Activated CD4-positive, CD25-positive, alpha-beta regulatory T cell treated with anti-CD3 and anti-CD28 coated beads, Interleukin-2, amount 50 U/mL, for 72 hours (primary cell): ENCODE measurements around the gene SCARB1.
"Not testable (repeated sequence)": the region's sequence is repeated elsewhere in the genome, so short reads cannot be mapped to it uniquely, and the experiment has no call there.

ENCODE experiments used
- DNase-seq: peaks from one replicate; pipeline ENCODE4 v3.0.0; 2021

The SCARB1 gene

DNA sequence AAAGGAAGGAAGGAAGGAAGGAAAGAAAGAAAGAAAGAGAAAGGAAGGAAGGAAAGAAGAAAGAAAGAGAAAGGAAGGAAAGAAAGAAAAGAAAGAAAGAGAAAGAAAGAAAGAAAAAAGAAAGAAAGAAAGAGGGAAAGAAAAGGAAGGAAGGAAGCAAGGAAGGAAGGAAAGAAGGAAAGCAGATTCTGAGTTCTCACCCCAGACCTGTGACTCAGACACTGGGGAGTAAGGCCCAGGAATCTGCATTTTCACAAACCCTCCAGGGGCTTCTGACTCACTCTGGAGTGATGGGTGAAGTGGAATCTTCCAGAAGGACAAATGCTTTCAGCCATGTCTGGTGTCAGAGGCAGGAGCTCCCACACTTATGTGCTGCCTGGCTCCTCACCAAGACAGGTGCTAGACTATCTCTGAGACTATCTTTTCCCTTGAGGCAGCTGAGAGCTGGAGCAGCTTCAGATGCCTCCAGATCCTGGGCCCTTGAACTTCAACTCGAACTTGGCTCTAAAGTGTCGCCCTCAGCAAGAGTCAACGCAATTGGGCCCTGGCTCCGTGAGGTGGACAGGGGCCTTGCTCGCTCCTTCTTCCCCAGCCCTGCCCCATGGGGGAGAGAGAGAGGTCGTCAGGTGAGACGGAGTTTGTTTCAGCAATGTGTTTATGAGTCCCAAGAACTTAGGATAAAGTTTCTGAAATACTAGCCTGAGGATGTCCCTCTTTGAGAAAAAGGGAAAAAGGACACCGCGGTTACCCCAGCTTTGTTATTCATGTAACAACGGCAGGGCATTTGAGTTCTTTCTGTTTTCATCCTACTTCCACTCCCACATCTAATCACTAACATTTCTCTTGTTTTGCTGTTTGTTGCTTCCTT lies 19.8 kb upstream of the SCARB1 start:
- DNase-seq, result no peak

DNA sequence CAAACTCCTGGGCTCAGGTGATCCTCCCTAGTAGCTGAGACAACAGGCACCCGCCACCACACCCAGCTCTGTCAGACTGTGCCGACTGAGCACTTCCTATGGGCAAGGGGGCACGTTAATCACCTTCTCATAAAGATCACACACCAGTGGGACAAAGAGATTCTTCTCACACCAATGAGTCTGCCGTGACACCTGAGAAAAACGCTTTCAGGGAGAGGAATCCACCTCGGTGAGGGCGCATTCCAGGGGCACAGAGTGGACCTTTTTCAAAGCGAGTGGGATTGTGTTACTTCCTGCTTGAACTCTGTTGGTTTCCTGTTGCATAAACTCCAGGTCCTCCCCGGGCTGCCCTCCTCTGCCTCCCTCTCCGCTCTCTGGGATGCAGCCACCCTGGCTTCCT lies 17.5 kb upstream of the SCARB1 start:
- no peak for DNase-seq

DNA sequence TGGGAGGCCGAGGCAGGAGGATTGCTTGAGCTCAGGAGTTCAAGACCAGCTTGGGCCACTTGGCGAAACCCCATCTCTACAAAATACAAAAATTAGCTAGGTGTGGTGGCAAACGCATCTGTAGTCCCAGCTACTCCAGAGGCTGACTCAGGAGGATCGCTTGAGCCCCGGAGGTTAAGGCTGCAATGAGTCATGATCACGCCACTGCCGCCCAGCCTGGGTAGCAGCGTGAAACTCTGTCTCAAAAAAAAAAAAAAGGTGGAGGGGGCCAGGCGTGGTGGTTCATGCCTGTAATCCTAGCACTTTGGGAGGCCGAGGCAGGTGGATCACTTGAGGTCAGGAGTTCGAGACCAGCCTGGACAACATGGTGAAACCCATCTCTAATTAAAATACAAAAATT lies 16.7 kb upstream of the SCARB1 start:
- DNase-seq, result not testable (repeated sequence)

DNA sequence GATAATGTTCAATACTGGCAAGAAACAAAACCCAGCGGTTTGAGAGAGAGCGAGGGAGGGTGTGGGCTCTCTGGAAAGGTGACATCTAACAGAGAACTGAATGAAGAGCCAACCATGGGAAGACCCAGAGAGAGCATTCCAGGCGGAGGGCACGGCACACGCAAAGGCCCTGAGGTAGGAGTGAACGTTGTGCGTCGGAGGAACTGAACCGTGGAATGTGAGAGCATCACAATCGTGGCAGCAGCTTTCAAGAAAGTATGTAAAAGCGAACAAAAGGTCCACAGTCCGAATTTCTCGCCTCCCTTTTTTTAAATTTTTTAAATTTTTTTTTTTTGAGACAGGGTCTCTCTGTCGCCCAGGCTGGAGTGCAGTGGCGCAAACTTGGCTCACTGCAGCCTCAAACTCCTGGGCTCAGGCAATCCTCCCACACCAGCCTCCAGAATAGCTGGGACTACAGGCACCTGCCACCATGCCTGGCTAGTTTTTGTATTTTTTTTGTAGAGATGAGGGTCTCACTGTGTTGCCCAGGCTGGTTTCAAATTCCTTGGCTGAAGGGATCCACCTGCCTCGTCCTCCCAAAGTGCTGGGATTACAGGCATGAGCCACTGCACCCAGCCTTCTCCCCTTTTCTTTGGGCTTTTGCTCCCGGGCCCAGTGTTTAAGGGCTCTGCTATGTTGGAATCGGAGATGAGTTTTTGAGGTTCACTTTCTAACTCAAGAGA lies 15.3 kb upstream of the SCARB1 start:
- no peak for DNase-seq

DNA sequence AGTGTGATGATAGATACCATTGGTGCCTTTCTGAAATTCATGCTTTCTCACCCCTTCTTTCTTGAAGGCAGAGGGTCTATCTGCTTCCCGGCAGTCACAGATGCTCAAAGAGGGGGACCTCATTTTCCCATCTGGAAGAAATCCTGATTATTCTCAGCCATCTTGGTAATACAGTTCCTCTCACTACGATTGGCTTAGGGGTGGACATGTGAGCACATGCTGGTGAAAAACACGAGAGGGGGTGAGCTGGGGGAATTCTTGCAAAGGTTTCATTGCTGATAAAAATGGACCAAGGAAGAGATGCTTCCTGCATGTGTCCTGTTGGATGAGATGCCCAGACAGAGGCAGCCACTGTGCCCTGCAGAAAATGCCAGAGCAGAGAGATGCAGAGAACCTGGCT lies 13.8 kb upstream of the SCARB1 start:
- no peak for DNase-seq

DNA sequence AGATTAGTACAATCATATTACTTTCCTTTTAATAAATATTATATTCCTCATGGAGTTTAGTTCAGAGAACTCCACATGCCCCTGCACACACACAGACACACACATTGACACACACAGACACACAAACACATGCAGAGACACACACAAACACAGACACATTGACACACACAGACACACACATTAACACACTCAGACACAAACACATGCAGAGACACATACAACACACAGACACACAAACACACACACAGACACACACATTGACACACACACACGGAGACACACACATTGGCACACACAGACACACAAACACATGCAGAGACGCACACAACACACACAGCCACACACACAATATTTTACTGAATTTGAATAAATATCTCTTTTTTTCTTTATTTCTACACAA lies 12.5 kb upstream of the SCARB1 start:
- no peak for DNase-seq

DNA sequence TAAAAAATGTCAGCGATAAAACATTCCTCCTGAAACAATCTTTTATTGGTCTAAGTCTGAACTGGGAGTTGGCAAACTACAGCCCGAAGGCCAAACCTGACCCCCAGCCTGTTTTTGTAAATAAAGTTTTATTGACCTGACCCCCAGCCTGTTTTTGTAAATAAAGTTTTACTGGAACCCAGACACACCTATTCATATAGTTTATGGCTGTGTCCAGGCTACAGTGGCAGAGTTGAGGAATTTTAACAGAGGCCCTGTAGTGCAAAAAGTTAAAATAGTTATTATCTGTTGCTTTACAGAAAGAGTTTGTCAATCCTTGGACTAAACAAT lies 12.1 kb upstream of the SCARB1 start:
- DNase-seq, result no peak

DNA sequence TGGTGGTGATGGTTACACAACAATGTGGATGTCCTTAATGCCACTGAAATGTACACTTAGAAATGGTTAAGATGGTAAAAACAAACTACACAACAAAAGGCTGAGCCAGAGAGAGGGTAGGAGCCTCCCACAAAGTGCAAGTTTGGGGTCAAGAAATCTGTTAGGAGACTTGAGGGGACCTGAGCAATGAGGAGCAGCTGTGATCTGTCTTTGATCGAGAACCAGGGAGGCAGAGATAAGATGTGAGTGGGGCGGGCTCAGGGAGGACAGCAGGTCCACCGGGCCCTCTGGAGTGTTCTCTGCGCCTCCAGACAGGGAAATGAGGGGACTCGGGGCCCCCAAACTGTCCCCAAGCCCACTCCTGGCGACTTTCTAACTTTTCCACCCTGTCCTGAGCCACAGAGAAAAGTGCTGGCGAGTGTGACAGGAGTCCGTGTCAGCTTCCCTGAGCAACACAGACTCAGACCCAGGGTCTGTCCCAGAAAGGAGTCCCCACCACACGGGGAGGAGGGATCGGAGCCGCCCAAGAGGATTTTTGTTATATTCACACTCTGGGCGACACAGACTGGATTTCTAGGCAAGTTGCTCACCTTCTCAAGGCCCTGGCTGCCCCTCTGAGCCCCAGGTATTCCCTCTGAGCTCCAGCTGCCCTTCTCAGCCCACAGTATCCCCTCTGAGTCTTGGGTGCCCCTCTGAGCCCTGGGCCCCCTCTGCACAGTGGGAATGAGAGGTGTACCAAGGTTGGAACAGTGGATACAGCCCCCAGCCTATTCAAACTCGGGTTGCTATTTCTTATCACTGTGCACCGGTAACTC lies 11.5 kb upstream of the SCARB1 start:
- no peak for DNase-seq

DNA sequence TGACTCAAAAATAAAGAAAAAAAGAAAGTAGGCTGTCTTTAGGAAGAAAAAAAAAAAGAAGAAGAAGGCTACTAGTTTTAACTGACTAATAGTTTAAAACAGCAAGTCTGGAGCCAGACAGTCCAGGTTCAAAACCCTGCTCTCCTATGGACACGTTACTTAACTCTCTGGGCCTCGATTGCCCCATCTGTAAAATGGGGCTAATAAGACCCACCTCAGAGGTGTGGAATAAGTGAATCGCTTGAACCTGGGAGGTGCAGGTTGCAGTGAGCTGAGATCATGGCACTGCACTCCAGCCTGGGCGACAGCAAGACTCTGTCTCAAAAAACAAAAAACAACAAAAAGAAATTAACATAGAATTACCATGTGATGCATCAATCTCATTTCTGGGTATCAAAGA lies 10.5 kb upstream of the SCARB1 start:
- no peak for DNase-seq

DNA sequence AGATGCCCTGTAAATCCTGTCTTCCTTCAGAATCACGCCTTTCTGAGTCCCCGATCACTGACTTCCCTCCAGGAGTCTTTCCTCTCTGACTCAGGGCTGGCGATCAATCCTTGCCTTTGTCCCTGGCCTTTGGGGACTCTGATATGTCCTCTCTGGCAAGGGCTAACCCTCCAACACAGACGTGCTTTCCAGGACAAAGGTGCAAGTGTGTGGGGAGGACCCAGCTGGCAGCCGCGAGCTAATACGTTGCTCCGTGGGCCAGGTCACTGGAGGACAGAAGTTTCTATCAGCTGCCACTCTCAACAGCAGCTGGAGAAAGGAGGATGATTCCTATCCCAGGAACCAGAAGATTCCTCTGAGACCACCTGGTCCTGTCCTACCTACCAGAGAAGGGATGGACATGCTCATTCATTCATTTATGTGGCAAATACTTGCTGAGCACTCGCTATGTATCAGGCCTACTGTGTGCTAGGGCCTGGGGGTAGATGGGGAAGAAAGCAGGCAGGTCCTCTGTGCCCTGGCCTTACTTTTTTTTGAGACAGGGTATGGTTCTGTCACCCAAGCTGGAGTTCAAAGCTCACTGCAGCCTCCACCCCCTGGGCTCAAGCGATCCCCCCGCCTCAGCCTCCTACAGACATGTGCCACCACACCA lies 8.5 kb upstream of the SCARB1 start:
- no peak for DNase-seq

DNA sequence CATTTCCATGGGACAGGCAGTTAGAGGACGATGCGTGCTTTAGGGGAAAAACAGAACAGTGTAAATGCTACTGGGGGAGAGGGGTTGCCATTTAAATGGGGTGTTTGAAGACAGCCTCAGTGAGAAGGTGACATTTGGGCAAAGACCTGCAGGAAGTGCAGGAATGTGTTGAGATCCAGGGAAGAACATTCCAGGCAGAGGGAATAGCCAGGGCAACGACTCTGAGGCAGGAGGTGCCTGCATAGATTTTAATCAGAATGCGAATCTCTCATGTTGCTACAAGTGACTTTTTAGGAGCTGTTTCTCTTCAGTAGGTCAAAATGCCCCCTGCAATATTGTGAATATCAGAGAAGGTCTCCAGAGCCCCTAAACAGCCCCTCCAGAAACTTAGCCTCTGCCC lies 7.6 kb upstream of the SCARB1 start:
- DNase-seq, result no peak

DNA sequence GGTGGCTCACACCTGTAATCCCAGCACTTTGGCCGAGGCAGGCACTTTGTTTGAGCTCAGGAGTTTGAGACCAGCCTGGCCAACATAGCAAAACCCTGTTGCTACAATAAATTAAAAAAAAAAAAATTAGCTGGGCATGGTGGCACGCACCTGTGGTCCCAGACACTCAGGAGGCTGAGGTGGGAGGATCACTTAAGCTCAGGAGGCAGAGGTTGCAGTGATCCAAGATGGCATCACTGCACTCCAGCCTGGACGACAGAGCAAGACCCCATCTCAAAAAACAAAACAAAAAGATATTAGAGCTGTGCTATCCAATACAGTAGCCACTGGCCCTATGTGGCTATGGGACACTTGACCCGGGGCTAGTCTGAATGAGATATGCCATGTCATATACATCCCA lies 6.9 kb upstream of the SCARB1 start:
- DNase-seq, result no peak

DNA sequence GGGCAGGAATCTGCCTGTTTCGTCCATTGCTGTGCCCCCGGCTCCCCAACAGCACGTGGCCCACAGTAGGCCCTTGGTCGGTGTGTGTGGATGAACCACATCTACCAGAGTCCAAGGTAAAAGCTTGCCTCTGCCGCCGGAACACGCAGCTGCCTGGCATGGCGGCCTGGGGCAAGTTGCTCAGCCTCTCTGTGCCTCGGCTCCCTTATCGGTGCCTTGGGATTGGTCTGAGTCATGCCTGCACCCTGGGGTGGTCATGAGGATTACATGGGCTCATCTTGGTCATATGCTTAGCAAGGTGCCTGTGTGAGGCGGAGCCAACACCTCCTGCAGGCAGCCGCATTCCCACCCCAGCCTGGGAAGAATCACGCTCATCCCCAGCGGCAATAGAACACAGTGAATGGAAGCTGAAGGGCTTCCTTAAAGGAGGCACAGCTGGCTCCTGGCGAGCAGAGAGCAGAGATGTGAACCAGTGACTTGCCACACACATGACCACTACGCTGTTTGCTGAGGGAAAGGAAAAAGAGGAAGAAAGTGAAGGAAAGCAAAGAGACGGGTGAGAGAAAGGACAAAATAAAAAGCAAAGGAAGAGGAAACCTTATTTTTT lies 5.5 kb upstream of the SCARB1 start:
- no peak for DNase-seq

DNA sequence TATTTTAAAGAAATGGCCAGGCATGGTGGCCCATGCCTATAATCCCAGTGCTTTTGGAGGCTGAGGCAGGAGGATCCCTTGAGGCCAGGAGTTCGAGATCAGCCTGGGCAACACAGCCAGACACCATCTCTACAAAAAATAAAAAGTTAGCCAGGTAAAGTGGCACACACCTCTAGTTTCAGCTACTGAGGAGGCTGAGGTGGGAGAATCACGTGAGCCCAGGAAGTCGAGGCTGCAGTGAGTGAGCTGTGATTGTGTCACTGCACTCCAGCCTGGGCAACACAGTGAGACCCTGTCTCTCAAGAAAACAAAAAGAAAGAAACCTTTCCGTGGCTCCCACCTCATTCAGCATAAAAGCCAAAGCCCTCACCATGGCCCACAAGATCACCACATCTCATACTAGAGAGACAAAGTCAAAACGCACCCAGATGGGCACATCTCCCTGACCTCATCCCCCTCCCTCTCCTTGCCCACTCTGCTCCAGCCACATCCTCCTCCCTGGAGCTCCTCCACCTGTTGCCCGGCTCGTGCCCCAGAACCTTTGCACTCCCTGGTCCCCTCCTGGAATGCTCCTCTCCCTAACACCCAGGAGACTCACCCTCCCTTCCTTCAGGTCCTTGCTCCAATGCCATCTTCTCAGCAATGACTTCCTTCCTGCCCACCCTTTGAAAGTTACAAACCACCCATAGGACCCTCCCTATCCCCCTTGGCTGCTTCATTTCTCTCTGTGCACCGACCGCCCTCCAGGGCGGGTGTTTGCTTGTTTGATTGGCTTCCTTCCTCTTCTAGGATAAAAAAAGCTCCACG lies 4.8 kb upstream of the SCARB1 start:
- no peak for DNase-seq

DNA sequence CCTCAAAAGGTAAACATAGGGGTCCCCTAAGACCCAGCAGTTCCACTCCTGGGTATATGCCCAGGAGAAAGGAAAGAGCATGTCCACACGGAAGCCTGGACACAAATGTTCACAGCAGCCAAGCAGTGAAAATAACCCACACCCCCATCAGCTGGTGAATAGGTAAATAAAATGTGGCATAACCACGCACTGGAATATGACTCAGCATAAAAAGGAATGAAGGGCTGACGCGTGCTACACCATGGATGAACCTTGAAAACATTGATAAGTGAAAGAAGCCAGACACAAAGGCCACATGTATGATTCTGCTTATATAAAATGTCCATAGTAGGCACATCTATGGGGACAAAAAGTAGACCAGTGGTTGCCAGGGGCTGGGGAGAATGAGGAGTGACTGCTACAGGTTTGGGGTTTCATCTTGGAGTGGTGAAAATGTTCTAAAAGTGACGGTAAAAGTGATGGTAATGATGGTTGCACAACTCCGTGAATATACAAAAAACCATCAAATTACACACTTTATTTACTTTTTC lies 3.8 kb upstream of the SCARB1 start:
- DNase-seq, result no peak

DNA sequence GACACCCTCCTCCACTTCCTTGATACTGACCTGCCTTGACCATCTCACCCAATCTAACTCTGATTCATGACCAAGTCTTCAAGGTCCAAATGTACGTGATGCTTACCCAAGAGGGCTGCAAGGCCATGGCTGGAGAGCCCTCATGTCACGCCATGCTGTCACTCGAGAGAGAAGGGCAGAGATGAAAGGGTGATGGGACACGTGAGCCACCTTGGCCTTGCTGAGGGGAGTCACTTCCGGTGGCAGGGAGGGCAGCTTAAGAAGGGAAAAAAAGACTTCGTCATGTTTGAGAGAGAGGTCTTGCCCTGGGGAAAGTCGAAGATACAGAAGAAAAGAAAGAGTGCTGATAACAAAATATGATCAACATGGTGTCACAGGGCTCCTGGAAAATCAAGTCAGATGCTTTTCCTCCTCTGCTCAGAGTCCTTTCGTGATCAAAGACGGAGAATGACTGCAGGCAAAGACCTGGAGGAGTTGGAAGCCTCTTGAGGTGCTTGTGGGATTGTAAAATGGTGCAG lies 3.3 kb upstream of the SCARB1 start:
- no peak for DNase-seq

DNA sequence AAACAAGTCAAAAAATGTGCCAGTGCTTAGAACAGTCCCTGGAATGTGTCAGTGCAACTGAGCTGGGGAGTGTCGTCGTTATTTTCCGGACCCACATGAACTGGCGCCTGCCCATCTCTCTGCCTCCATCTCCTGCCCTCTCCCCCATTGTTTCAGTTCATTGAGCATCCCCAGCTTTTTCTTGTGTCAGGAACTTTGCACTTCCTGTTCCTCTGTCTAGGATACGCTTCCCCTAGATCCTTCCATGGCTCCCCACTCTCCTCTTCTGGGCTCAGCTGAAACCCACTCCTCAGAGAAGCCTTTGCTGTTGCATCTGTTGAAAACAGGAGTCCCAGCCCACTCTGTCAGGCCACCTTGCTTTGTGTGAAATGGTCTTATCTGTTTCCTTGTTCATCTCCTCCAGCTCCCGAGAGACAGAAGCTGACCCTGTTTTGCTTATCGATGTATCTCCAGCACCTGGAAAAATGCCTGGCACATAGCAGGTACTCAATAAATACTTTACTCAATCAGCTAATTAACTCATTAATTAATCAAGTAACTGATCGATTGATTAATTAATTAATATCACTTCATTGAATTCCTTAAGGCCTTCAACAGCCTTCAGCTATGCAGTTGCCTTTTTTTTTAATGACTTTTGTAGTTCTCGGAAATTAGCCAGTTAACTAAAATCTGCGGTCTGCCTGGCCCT lies 2.7 kb upstream of the SCARB1 start:
- no peak for DNase-seq

DNA sequence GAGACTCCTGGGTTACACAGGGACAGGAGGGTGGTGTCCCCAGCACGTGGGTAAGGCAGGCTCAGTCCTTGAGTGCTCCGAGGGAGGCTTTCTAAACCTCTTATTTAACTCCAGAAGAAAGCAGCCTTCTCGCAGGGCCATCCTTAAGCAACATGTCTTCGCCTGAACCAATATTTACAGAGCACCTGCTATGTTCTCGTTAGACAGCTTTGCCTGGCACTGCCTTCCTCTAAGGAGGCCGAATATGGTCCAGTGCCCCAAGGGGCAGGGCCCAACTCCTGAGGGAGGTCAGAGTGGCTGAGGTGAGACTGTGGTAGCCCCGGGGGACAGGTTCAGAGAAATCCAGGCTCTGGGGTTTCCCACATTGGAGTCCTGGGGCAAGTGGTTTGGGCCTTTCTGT lies 2.1 kb upstream of the SCARB1 start:
- DNase-seq, result no peak

DNA sequence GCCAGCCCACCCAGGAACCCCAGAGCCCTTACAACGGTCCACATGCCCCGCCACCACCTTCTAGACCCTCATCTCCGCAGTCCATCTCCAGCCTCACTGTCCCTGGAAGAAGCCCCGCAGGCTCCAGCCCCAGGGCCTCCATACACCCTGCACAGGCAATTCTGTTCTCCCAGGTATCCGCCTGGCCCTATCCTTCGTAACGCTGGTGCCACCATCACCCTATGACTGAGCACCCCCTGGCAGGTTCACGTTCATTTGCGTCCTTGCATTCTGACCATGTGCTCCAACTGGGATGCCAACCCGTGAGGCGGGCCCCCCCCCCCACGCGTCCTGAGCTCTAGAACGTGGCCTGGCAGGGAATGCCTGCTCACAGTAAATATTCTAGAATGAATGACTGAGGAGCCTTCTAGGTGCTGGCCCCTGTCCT lies 675 bp upstream of the SCARB1 start:
- DNase-seq, result no peak

DNA sequence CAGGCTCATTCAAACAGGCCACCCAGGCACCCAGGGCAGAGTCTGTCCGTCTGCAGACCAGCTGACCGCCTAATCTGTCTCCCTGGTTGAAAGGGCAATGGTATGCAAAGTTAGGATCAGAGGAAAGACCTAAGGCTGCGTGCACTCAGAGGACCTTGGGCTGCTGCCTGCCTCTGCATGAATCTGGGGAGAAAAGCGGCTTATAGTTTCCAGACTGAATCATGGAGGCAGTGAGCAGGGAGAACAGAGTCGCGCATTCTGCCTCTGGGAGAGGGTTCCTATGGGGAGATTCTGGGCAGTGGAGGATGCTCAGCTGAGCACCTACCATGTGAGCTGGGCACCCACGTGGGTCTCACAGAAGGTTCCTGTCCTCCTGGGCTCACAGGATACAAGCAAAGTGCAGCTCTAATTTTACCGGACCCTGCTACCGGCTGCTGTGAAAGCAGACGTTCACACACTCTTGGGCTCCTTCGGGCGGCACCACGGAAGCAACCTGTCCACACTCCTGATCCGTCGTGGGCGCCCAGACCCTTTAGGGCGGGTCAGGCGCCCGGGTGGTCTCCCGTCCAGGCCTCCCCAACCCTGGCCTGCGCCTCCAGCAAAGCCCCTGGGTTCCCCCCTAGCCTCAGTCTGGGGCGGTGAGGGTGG lies 772 bp downstream of the SCARB1 start:
- no peak for DNase-seq
